AG10803 (cell line): ENCODE data around the gene LRP11.
"Not testable (repeated sequence)": the region's sequence is repeated elsewhere in the genome, so short reads cannot be mapped to it uniquely, and the experiment has no call there.

Experiments
- DNase-seq: peaks from one replicate; pipeline ENCODE4 v3.0.0; 2010; ENCODE audit warnings: low read depth
- H3K4me3 ChIP-seq: 2 replicates; pipeline ENCODE4 v1.5.1; 2011; ENCODE audit warnings: mild to moderate bottlenecking, low read length, control low read depth
- CTCF ChIP-seq: conservative IDR thresholded peaks from 2 replicates; pipeline ENCODE4 v1.5.1; 2011; ENCODE audit warnings: mild to moderate bottlenecking, low read length, control low read depth, inconsistent platforms

The LRP11 gene

GRCh38 chr6:149869275-149869892 is 5.2 kb upstream of the LRP11 start:
- no peak for DNase-seq

GRCh38 chr6:149867876-149868640 is 3.9 kb upstream of the LRP11 start:
- no peak overlapping the region for H3K4me3 ChIP-seq
- TF ChIP-seq CTCF: no peak
- DNase-seq: peak; percentile 66

More at GRCh38 chr6:149869275-149869892, 5.2 kb upstream of the LRP11 start:
- TF ChIP-seq CTCF: no peak
- H3K4me3 ChIP-seq: no peak overlapping the region

- DNase-seq: peak; percentile 71
- H3K4me3 ChIP-seq: peak overlapping the region; percentile 77
- TF ChIP-seq CTCF: peak; percentile 83
These were observed 698 bp upstream of the LRP11 start for GRCh38 chr6:149864578-149865535.

- DNase-seq: peak; percentile 82
- peak overlapping the region; percentile 77 for H3K4me3 ChIP-seq
- TF ChIP-seq CTCF: no peak
These were observed 1.0 kb downstream of the LRP11 start for GRCh38 chr6:149862922-149863697.

- DNase-seq: not testable (repeated sequence)
- H3K4me3 ChIP-seq: peak overlapping the region; percentile 77
These were observed 1.8 kb downstream of the LRP11 start for GRCh38 chr6:149862424-149862738.

- DNase-seq: no peak
- H3K4me3 ChIP-seq: peak overlapping the region; percentile 77
These were observed 2.3 kb downstream of the LRP11 start for GRCh38 chr6:149861603-149862423.

More at GRCh38 chr6:149861603-149862423, 2.3 kb downstream of the LRP11 start:
- TF ChIP-seq CTCF: no peak
